NCI-H2227 treated with DMSO at 0.1 percent for 48 hours (cell line): Measurements from ENCODE around the gene RASA3.

Source experiments
- DNase-seq: peaks from one replicate; lab custom pipeline; 2025; lab: John Stamatoyannopoulos, UW

The RASA3 gene

DNA sequence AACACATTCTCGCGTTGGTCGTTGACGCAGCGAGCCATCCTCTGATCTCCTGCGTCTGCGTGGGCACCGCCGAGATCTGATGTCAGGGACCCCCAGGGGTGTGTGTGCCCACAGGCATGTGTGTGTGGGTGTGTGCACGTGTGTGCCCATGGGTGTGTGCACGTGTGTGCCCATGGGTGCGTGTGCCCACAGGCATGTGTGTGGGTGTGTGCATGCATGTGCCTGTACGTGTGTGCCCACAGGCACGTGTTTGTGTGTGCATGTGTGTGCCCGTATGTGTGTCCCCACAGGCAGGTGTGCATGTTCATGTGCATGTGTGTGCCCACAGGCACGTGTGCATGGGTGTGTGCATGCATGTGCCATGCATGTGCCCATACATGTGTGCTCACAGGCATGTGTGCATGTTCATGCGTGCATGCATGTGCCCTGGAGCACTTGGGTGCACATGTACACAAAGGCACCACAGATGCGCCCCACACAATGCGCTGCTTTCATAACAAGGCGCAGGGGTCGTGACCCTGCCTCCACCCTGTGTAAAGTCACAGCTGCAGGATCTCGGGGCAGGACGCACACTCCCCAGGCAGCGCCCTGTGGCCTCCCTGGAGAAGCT is 77.5 kb downstream of the RASA3 start:
- no peak for DNase-seq

DNA sequence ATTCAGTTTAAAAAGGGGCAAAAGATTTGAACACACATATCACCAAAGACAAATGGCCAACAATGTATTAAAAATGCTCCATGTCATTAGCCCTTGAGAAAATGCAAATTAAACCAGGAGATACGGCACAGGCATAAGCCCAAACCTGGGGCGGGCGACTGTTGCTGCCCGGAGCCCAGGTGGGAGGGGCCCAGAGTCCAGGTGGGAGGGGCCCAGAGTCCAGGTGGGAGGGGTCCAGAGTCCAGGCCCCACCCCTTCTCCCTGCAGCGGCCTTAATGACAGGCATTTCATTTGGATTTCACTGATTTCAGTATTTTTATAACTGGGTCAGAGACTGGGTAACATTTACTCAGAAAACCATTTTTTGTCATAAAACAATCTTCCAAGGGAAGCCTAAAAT is 78.2 kb downstream of the RASA3 start:
- DNase-seq: no peak

- no peak for DNase-seq
Measured at GRCh38 chr13:114053026-114053425, 79.4 kb downstream of the RASA3 start.

GRCh38 chr13:114050536-114051450 is 81.6 kb downstream of the RASA3 start:
- no peak for DNase-seq

GRCh38 chr13:114049626-114050101 is 82.8 kb downstream of the RASA3 start:
- no peak for DNase-seq

DNA sequence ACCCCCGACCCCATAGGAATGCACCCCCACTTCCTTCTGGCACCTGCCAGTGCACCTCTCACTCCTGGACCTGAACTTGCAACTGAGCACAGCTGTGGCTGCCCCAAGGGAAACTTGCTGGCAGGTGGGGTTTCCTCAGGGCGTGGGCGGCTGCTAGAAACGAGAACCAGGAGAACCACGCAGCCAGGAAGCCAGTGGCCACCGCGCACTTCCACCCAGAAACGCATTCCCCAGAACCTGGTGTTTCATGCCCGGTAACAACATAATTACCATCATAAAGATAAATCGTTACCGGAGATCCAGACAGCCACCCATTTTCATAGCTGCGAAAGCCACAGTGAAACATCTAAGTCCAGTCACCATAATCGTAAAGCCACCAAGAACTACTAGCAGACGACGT is 83.4 kb downstream of the RASA3 start:
- no peak for DNase-seq

GRCh38 chr13:114048443-114048842 is 84.0 kb downstream of the RASA3 start:
- no peak for DNase-seq

DNA sequence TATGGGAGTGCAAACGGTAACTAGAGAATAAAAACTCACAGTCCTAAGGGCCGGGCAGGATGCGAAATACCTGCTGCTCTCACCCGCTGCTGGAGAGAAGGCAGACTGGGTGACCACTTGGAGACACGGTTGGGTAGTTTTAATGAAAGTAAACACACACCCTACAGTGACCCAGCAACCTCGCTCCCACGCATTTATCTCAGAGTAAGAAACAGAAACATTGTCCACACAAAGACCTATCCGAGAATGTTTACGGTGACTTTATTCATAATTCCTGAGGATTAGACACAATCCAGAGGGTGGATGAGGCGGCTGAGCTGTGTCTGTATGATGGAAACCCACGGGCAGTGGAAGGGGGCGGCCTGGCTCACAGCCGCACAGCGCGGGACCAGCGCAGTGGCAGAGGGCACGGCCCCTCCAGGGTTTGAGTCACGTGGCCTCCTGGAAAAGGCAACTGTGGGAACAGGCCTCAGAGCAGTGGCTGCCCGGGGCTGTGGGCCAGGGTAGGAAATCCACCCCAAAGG is 85.0 kb downstream of the RASA3 start:
- DNase-seq: no peak

GRCh38 chr13:114046431-114046975 is 85.9 kb downstream of the RASA3 start:
- no peak for DNase-seq

GRCh38 chr13:114045113-114045735 is 87.2 kb downstream of the RASA3 start:
- DNase-seq: no peak

GRCh38 chr13:114044486-114044885 is 87.9 kb downstream of the RASA3 start:
- DNase-seq: no peak

DNA sequence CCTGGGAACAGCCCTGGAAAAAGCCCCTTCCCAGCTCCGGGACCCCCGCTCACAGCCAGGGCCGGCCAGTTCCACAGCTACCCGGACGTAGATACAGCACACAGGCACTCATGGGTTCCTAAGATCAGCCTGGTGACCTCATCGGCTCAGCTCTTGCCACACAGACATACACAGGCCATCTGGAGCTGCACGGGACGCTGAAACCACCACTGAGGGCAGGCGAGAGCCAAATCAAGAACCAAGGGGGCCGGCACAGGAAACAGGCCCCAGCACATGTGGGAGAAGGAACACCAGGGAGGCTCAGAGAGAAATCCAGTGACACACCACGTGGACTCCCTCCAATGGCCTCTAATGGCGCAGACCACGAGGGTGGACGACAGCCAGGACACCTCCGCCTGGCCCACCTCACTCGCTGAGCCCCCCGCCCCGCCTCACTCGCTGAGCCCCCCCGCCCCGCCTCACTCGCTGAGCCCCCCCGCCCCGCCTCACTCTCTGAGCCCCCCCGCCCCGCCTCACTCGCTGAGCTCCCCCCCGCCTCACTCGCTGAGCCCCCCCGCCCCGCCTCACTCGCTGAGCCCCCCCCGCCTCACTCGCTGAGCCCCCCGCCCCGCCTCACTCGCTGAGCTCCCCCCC is 88.9 kb downstream of the RASA3 start:
- DNase-seq: peak; percentile 41

DNA sequence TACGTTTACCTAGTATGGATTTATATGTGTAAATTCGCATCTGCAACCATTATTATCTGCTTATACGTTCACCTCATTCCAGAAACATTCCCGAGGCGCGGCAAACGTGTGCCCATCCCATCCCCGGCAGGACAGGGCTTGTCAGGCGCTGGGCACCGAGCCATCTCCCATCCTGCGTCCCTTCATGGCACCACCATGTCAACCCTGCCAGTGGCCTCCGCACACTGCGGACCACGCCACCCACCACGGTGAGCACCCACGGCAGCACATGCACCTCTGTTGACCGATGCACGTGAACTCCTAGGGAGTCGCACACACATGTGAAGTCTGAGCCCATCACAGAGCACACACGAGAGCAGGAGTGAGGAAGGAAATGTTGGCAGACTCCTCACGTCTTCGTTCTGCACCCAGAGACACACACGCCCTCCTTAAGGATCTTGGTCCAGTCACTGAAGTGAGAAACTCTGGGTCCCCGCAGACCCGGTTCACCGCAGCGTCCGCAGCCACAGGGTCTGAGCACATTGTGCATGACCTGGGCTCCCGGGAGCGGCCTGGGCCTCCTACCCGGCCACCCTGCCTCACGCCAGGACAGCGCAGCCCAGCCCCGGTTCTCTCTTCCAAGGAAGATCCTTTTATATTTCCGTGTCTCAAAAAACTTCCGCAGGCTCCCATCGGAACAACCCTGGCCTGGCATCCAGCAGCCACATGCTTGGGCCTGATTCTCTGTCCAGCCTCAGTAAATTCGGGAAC is 90.2 kb downstream of the RASA3 start:
- no peak for DNase-seq

GRCh38 chr13:114041493-114041892 is 90.9 kb downstream of the RASA3 start:
- DNase-seq: no peak

GRCh38 chr13:114039471-114040141 is 92.8 kb downstream of the RASA3 start:
- no peak for DNase-seq

DNA sequence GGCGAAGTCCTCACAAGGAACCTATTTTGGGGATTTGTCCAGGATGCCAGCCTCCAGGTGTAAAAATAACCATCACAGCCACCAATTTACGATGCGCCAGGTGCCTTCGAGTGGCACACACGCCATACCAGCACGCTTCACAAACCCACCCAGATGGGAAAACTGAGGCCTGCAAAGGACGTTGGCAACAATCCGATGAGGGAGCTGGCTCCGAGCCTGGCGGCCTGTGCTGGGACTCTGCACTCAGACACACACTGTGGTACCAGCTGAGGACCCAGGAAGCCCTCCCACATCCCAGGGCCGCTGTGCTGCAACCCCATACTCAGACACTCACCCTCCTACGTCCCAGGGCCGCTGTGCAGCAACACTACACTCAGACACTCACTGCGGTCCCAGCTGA is 93.5 kb downstream of the RASA3 start:
- no peak for DNase-seq

DNA sequence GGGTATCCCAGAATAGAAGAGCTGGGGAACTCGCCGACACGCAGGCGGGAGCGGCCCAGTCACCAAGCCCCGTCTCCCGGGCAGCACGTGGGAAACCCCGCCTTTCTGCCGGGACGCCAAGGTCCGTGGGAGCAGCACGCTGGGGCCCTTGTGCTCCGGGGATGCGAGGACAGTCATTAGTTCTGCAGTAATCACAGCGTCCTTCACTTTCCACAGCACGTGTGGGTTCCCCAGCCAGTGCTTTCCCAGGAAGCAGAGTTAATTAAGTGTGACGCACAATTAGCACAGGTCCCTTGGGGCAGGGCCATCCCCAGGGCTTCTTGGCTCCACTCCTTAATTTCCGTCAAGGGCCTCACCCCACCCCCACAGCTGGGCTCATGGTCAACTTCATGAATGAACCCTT is 94.2 kb downstream of the RASA3 start:
- no peak for DNase-seq

- no peak for DNase-seq
Measured at GRCh38 chr13:114037674-114038073, 94.7 kb downstream of the RASA3 start.

DNA sequence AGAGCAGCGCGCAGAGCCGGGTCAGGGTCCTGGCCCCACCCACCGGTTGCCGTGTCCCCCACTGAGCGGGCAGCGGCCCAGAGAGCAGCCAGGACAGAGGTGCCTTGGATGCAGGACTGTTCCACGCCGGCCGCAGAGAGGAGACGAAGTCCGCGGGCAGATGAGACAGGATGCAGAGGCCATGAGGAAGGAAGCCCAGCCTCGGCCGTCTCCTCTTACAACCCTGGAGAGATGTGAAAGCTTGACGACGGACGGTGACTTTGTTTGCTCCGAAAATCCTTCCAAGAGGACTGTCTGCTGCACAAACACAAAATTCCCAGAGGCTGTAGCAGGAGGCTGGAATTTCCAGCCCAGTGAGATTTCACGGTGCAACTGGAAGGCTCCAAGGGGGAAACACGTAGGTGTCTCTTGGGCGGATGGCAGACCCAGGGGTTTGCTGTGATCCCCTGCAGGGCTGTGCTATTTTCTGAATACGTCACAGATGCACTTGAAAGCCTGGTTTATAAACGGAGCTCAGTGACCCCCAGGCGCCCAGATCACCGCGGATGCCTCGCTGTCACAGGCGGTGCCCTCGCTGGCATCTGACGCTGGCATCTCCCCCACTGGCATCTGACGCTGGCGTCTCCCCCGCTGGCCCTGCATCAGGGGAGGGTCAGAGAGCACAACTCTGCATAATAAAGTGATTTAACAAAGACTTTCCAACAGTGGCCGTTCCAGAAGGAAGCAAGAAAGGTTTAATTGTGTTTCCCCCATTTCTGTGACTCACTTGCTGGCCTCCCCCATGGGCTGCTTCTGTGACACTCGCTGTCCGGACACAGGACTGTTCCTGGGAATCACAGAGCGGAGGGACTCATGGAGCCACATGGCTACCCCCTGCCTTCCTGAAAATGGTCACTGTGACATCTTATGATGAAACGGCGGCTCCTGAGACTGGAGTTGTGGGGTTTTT is 96.6 kb downstream of the RASA3 start:
- DNase-seq: no peak
